AG08396 (cell line): Measurements from ENCODE around the gene HOXA7.
A peak's percentile ranks its signal among the peaks of the same experiment; 100 is the strongest.

ENCODE experiments used
- DNase-seq: peaks from one replicate; pipeline ENCODE4 v3.0.0; 2012; ENCODE audit warnings: low spot score, mixed read lengths

HOXA7 gene

GRCh38 chr7:27106901-27107240 lies 49.6 kb downstream of the HOXA7 start:
- DNase-seq = no peak

GRCh38 chr7:27106181-27106900 lies 50.1 kb downstream of the HOXA7 start:
- DNase-seq = peak; percentile 52

GRCh38 chr7:27105301-27106031 lies 51.0 kb downstream of the HOXA7 start:
- no peak for DNase-seq

- DNase-seq = no peak
Measured at GRCh38 chr7:27104341-27105058, 52.0 kb downstream of the HOXA7 start.
